Hypothalamus (tissue), 51 donors: ENCODE data around the gene IMMP1L.

Experiments used
- DNase-seq, 51 donors: peaks; one replicate each; lab custom pipeline; 2025; lab: John Stamatoyannopoulos, UW

The IMMP1L gene

DNA sequence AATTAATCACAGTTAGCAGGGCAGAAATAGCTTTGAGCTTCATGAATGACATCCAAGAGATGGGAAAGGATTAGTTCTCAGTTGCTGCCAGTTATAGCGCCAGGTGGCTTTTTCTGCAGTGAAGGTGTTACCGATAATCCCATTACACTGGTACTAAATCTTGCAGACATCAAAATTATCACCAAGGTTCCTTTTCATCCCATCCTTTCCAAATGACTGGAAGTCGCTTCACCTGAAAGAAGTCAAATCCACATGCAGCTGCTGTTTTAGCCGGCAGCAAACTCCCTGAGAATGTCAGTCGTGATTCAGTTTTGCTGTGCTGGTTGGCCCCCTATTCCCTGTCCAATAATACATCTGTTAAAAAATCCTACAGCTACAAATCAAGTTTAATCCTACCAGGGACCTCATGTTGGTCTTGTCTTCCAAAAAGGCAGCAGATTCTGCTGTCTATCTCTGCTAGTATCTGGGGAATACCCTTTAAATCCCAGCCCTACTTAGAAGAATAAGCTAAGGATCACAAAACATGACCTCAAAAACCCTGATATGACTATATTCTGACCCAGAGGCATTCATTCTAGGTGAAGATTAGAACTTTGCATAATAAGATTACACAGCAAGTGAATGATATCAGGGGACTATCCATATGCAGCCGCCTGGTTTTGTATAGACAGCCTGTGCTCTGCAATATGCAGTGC, 31.7 kb downstream of the IMMP1L start:
- DNase-seq = no peak

GRCh38 chr11:31474083-31474482, 35.3 kb downstream of the IMMP1L start:
- DNase-seq = no peak

GRCh38 chr11:31464436-31464835, 45.0 kb downstream of the IMMP1L start:
- no peak for DNase-seq

DNA sequence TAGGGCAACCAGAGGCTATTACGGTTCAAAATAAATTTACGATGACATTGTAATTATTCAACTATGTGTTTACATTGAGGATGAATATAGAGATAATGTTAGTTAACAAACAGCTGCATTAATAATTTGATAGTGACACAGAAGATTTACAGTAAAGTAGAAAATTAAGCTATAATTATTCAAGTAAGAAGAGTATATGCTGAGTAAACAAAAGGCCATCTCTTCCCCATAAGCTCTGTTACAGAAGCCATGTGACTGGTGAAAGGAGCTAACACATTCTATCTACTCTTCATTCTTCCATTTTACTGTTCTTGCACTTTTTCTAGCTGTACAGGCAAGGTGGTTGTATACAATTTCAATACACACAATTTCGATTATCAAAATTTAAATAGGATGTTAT, 54.2 kb downstream of the IMMP1L start:
- DNase-seq = no peak

DNA sequence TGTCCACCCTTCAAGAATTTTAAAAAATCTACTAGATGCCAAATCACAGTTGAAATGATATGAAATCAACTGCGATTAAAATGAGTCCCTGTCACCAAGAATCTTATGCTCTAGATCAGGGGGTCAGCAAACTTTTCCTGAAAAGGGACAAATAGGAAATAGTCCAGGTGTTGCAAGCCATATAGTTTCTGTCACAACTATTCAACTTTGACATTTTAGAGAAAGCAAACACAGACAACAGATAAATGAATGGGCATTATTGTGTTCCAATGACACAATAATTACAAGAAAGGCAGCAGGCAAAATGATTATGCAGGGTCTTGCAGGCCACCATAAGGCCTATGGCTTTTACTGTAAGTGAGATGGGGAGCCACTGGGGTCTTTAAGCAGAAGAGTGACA, 58.6 kb downstream of the IMMP1L start:
- no peak for DNase-seq

DNA sequence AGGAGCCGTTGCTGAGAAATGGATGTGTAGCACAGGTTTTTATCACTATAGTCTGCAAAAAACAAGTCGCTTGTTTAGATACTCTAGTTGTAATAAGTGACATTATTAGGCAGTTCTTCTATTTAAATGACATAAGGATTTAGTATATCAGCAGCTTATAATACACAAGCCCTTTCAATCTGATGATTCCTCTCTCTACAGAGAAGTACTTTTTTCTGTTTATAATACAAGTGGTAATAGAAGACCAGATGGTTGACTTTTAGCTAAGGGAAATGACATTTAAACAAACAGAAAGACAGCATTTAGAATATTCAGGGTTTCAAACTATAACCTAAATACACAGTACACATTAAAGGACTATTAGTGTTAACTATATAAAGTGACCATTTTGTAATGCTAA, 60.4 kb downstream of the IMMP1L start:
- DNase-seq = no peak

- no peak for DNase-seq
Observed at GRCh38 chr11:31445621-31446020, 63.8 kb downstream of the IMMP1L start.

DNA sequence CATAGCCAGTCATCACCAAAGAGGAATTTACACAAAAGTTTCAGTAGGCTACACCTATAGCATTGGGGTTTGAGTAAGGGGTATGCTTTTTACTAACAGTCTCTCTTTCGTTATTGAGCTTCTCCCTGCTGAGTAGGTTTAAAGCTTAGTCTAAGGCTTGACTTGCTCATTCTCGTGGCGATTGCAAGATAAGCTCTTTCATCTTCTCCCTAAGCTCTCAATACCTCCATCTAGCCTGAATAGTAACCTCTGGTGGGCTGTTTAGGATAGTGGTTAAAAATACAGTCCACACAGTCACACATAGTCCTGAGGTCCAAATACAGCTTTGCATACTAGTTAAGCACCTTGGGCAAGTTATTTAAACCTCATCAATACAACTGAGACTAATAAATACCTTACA, 65.6 kb downstream of the IMMP1L start:
- no peak for DNase-seq

DNA sequence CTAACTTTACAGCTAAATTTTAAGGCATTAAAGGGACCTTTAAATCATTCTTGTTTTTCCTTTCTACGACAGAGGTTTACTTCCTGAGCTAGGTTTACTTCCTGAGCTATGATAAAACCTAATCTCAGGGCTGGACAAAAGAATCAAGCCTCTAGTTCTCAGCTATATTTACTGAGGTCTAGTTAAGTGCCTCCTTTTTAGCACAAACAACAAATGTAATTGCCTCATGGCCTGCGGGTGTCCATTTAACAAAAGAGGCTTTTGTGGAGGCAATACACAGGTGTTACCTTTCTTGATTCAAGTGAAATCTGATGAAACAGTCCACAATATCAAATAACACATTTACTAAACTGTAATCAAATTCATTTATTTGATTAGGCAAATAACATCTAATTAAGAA, 67.3 kb downstream of the IMMP1L start:
- DNase-seq = no peak

DNA sequence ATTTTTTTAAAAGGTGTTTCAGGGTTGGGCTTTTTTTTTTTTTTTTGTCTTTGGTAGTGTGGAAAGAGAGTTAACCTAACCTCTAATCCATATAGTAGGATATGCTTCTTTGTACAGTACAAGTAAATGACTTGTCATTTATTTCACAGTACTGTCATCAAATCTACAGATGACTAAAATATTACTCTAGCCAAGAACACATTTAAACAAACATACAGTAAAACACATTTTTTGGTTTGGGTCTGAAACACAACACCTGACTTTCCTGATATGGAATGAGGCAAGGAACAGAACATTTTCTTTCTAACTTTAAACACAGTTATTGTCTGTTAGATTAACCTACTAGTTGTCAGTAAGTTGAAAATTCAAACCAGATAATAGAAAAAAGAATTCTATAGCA, 68.1 kb downstream of the IMMP1L start:
- no peak for DNase-seq

DNA sequence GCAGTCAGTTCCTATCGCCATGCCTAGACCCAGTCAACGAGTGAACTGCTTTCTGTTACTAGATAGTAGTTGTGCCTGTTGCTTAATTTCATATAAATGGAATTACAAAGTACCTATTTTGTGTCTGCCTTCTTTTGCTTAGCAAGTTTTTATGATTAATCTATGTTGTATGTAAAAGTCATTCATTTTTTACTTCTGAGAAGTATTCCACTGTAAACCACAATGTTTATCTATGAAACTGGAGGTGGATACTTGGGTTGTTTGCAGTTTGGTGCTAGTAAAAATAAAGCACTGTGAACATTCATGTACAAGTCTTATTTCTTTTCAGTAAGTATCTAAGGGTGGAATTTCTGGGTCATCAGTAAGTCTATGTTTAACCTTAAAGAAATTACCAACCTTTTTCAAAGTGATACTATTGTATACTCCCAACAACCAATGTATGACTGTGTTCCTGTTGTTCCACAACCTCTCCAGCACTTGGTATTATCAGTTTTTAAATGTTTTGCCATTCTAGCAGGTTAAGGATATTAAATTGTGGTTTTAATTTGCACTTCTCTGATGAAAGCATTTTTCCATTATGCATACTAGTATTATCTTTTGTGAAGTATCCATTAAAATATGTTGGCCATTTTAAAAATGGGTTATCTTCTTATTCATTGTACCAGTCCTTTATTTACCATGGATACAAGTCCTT, 71.5 kb downstream of the IMMP1L start:
- DNase-seq = no peak

DNA sequence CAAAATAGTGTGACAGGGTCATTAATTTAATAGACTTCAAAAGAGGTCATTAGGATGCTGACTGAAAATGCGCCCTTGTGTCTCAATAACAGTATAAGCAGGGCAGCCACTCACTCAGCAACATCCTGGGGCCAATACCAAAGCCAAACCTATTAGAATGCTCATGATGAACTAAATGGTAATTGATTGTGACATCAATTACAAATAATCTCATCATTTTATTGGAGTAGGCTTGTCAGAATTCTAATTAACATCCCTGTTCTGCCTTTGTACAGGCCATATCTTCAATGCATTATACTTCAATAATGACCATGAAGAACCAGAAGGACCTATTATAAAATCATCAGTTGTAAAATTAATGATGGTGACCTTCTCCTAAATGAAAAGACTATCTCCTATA, 75.6 kb downstream of the IMMP1L start:
- DNase-seq = no peak

GRCh38 chr11:31424652-31425051, 84.8 kb downstream of the IMMP1L start:
- DNase-seq = peak in 1 of 51 donors; percentile 5

DNA sequence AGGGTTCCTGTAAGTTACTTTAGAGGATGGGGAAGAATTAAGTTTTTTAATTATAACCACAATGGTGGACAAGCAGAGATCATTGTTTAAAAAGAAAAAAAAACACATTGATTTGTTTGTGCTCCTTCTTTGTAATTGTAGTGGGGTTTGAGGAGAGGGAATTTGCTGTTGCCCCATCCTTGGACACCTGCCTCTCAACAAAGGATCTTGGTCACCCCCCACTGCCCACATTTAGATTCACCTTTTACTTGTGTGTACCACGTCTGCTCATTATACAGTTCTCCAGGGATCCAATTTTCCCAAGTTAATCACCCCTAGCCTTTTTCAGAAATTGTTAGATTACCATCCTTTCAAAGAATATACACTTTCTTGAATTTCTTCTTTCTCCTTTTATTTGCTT, 86.7 kb downstream of the IMMP1L start:
- DNase-seq = no peak

DNA sequence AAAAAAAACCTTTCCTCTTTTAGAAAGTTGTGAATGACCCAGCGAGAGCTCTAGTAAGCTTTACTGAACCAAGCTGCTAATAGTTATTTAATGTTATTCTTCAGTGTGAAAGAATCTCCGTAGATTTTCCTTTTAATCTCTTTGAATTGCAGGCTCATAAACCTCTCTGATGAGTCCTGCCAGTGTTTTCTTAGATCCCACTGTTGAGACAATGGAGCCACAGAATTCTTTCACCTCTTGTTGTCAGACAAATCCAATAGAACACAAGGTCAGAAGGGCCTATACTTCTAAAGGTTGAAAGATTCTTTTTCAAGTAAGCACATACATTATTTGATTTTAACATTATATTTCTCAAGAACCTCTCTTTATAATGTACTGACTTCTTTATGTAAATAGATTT, 87.6 kb downstream of the IMMP1L start:
- DNase-seq = peak in 1 of 51 donors; percentile 2

- DNase-seq = no peak
Observed at GRCh38 chr11:31419669-31420068, 89.8 kb downstream of the IMMP1L start.

GRCh38 chr11:31419138-31419537, 90.3 kb downstream of the IMMP1L start:
- no peak for DNase-seq

GRCh38 chr11:31417816-31418215, 91.6 kb downstream of the IMMP1L start:
- DNase-seq = no peak

GRCh38 chr11:31417357-31417756, 92.1 kb downstream of the IMMP1L start:
- no peak for DNase-seq

DNA sequence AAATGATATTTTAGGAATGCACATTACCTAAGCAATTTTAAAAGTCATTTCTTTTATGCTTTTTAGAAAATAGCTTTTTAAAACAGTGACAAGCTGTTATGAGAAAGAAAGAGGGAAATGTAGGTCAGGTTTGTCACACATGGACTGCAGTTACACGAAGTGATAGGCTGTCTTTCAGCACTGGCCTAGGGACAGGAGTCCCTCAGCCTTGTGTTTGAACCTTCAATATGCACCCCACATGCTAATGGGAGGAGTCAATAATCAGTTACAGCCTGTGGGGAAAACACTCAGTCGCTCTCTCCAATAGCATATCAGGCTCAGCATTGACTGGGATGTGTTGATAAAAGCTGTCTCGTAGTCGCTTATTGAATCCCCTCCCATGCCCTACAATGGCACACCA, 94.0 kb downstream of the IMMP1L start:
- DNase-seq = no peak

GRCh38 chr11:31414338-31414737, 95.1 kb downstream of the IMMP1L start:
- no peak for DNase-seq

- no peak for DNase-seq
Observed at GRCh38 chr11:31412946-31413345, 96.5 kb downstream of the IMMP1L start.

GRCh38 chr11:31408201-31408600, 101.2 kb downstream of the IMMP1L start:
- DNase-seq = no peak
